Medulla oblongata (tissue), 1 donor: ENCODE measurements around the gene TPX2.
"Not testable (repeated sequence)": the region's sequence is repeated elsewhere in the genome, so short reads cannot be mapped to it uniquely, and the experiment has no call there.

ENCODE experiments used
- DNase-seq: peaks from one replicate; pipeline ENCODE4 v3.0.0-alpha.2; 2015; ENCODE audit errors: extremely low spot score

The TPX2 gene

DNA sequence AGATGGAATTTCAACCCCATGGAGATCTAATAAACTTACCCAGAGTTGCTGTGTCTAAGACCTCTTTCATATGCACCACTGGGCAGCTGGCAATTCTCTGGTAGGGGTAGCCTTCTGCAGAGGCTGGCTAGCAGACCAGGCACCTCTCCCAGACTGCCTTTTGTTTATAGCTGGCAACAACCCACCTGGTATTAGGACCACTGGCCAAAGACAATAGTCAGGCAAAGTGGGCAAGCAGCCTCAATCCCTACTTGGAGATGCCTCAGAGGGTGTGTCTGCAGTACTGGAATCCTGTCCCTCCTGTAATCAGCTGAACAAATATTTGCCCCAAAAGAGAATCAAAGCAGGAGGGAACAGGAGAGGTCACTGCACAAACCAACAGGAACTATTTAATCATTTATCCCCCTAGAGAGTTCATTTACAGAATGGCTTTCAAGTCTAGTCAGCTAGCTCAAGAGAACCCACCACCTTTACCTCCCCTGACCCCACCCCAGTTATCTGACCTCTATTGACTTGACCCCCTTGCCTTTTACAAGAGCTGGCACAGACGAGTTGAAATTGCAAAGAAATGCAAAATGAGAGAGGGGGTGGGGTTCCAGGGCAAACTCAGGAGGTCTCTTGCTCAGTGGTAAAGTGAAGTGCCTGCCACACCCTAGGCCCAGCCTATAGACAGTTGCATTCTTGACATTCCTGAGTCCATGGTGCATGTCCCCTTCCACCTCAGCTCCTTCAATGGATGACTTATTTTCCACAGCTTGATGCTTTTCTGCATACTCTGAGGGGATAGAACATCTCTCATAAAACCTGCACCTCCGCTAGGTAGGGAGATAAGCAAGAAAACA lies 19.2 kb upstream of the TPX2 start:
- DNase-seq, result peak; percentile 83

DNA sequence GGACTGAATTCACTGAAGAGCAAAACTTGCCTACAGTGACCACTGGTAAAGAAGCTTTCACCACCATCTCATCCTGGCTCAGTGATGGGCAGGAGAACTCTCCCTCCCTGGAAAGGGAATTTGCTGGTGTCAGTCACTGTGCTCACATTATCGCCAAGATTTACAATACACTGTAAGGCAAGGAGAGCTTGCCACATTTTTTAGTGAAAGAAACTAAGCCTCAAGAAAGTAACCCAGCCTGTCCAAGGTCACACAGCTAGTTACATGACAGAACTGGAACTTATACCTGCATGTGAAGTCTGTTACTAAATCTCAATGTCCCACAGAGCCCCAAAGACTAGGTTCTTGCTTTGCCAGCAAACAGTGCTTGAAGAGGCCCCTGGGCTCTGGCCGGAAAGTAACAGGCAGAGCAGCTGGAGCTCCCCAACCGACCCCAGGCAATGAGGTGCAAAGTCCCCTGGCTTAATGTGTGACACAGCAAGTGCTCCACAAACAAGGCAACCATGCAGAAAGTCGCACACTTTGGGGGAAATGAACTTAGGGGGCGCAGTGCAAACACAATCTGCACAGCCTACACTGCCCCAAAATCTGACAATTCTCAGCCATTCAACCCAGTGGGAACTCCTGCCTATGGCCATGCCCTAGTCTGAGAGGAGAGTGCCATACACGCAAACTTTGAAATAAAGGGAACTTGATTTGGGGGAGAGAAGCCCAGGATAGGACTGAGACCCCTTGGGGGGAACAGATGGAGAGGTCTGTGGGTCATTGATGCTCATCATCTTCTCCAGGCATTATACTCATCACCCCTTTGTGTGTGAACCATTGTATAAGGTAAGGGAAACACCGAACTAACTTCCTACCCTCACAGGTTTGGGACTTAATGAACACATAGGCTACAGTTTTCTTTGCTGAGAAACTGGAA lies 18.3 kb upstream of the TPX2 start:
- no peak for DNase-seq

DNA sequence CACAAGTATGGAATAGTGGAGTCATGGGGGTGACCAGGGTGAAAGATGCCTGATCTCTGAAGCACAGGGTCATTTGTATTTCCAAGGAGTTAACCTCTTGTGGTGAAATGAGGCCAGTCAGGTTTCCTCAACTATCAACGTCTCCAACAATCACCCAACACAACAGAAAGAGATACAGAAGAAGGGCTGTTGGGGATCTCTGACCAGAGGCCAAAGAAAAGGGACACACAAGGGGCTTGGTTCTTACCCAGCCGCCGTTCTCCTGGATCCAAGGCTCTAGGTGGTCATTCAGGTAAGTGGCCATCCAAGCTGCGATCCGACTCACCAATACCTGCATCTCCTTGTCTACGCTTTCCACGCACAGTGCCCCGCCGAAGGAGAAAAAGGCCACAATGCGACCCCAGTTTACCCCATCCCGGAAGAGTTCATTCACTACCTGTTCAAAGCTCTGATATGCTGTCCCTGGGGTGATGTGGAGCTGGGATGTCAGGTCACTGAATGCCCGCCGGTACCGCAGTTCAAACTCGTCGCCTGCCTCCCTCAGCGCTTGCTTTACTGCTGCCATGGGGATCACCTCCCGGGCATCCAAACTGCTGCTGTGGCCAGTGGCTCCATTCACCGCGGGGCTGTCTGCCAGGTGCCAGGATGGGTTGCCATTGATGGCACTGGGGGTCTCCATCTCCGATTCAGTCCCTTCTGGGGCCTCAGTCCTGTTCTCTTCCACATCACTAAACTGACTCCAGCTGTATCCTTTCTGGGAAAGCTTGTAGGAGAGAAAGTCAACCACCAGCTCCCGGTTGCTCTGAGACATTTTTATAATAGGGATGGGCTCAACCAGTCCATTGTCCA lies 17.5 kb upstream of the TPX2 start:
- no peak for DNase-seq

GRCh38 chr20:31722257-31723068 lies 16.6 kb upstream of the TPX2 start, which contains the start of gene BCL2L1:
Gene BCL2L1 (minus strand): TSS chr20:31722868. CDS start chr20:31722218, 650 bp downstream.
- peak; percentile 88 for DNase-seq

DNA sequence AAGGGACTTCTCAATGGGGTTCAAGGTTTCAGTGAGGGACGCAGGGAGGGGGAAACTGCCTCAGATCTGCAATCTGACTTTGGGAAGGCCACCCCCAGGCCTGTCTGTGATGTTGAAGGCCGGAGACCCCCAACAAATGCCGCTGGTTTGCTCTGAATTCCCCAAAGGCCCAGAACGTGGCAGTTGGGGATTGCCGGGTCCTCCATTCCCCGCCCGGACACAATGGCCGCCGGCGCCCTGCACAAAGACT lies 16.1 kb upstream of the TPX2 start:
- no peak for DNase-seq

GRCh38 chr20:31723319-31724078 lies 15.6 kb upstream of the TPX2 start:
- DNase-seq, result peak; percentile 99

- DNase-seq, result no peak
Observed at GRCh38 chr20:31731321-31731717, 7.8 kb upstream of the TPX2 start.

GRCh38 chr20:31739550-31739977 lies 474 bp downstream of the TPX2 start:
- no peak for DNase-seq

DNA sequence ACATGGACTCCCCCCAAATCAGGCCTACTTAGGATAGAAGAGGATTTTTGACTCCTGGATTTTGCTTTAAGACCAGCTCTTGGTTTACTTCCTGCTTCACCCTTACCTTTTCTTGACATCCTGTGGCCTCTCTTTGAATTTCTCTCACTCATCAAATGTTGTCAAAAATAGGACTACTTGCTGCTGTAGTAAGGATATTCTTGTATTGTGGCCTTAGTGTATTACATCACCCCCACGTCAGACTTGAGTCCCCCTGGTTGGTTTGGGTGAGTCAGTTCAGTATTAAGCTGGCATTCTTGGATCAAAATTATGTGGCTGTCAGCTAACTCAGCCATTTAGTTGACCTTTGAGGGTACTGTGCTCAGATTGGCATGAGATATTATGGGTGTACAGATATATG lies 1.1 kb downstream of the TPX2 start:
- DNase-seq, result no peak

DNA sequence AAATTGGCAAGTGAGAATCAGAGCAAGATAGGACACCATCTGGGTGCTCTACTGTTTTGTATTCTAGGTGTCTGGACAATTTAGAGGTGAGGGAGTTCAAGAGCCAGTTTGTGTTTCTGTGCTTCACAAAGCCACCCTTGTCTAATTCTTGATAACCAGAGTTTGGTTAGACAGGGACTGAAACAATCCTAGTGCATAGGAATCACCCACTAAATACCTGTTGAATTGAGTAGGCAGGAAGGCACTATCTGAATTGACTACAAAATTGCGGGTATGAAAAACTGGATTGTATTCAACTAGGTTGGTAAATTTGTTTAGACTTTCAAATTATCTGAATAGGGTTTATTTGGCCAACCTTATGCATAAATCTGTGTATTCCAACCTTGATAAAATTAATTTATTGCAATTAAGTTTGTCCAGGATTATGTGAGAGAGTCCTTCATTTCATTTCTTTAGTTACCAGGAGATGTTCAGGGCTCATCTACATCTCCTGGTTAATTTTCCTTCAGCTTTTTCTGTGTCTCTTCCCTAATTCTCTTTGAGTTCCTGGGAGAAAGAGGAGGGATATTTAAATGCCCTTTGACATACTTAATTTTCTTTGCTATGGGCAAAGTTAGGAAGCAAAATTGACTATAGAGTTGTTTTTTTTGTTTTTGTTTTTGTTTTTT lies 1.7 kb downstream of the TPX2 start:
- DNase-seq, result no peak

DNA sequence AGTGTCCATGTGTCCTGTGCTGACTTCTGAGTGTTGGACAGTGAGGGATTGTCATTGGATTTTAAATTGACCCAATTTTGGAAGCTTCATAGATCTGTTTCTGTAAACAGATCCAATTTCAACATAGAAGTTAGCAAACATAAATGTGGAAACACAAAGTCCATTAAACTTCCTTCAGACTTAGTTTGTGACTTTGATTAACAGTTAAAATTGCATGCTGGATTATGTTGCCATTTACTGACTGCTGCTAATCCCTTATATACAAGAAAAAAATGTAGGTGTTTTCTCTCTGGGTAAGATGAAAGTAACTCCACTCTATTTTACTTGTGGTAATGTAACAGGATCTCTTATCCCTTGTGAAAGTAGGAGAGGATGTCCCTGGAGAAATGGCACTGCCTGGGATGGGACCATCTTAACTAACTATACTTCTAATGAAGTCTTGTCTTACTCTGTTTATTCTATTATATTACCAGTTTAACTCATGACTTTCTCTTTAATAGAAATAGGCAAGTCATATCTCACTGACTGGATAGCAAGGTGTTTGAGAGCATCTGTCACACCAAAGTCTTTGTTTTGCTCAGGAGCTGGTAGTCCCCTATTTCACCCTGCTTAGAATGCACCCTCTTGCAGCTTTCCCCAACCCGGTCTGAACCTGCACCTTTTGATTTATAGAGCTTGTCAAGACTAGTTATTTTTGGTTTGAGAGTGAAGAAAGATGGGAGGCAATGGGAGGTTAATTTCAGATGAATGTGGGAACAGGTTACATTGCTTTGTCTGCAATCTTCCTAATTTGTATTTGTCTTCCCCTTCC lies 7.2 kb downstream of the TPX2 start:
- DNase-seq, result no peak

DNA sequence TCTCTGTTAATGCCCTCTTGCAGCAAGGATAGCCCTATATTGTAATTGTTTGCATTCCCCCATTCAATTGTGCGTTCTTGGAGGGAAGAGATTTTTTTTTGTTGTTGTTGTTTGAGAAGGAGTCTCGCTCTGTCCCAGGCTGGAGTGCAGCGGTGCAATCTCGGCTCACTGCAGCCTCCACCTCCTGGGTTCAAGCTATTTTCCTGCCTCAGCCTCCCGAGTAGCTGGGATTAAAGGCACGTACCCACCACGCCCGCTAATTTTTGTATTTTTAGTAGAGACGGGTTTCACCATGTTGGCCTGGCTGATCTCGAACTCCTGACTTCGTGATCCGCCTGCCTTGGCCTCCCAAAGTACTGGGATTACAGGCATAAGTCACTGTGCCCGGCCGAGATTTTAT lies 7.9 kb downstream of the TPX2 start:
- DNase-seq, result not testable (repeated sequence)

DNA sequence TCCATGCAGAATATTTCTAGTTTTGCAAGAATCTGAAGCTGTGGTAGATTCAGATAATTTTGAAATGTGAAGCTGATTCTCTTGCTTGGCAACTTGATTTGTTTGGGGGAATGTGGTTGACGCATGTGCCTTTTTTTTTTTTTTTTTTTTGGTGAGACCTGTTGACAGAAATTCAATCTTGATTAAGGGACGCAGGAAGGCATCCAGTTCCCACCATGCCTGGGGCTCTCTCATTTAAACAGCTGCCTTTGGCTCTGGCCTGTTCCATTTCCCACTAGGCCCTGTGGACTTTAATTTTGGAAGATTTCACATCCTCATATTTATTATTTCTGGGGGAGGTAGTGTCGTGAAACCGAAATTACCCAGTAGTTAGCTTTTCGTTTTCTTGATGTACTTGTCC lies 8.6 kb downstream of the TPX2 start:
- DNase-seq, result no peak

- DNase-seq, result no peak
Observed at GRCh38 chr20:31749223-31749622, 10.1 kb downstream of the TPX2 start.

DNA sequence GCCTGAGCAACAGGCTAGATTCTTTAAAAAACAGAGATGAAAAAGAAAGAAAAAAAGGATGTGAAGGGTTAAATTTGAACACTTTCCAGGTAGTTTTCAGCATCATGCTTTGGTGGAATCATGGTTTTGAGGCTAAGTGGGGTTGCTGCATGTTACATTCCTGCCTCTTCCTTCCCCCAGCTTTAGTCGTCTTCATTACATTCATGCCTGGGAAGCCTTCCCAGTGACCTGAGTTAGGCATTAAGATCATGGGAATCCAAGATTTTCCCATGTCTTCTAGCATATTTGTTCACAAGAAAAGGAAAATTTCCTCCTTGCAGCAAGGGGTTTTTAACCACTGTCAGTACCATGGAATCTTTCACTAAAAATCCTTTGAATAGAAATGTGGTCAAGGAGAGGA lies 12.0 kb downstream of the TPX2 start:
- DNase-seq, result no peak

GRCh38 chr20:31757254-31757653 lies 18.2 kb downstream of the TPX2 start:
- no peak for DNase-seq

DNA sequence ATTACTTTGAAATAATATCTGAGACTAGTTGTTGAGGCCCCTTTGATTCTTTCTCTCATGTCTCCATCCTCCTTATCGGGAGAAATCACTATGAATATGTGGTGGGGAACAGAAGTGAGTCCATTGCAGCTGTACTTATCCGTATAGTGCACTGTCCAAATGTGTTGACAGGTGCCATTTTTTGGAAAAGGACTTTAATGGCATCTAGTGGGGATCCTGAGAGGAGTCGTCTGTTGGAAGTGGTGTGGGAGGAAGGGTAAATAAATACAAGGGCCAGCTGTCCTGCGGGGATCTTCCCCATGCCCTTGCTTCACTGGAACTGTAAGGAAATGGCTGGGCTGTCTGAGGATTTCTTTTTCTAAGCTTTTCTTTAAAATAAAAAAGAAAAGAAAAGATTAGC lies 19.4 kb downstream of the TPX2 start:
- no peak for DNase-seq

DNA sequence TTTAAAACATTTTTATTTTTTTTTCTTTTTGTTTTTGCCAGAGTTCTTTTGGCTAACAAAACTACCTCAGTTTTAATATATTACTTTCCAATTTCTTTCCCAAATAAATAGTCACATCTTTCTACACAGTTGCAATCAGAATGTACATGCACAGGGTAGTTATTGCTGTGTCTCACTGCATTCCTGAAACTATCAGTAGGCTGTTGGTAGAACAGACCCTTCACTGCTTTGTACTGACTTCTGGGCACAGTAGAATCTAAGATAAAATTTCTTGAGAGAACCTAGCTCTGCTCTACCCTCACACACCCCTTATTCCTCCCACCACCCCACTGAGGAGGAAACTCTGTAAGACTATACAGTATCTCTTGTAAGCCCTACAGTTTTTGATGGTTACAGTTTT lies 19.9 kb downstream of the TPX2 start:
- DNase-seq, result no peak
